H1 (cell line): ENCODE results near the gene PDE4B. TPM values are rescaled to one million over a fixed set of nuclear protein-coding genes. Genes with fewer than 3 reads are reported as not detected.

ENCODE experiments used
- CTCF ChIA-PET: fragments of 300-600 bp; sonication (Branson Sonifier 250); formaldehyde crosslinking; loops from one replicate; lab custom pipeline; 2021; ENCODE audit not compliant: partially characterized antibody; lab: Charles Lee
- POLR2A ChIA-PET: fragments of 300-600 bp; sonication (Branson Sonifier 250); formaldehyde crosslinking; loops from one replicate; lab custom pipeline; 2021; ENCODE audit warnings: inconsistent platforms; ENCODE audit not compliant: partially characterized antibody; lab: Charles Lee
- DNase-seq, 2 experiments: peaks; one replicate each; pipeline versions ENCODE4 v3.0.0 to v3.0.0-alpha.2; 2010 to 2022; ENCODE audit warnings: low spot score in 2 of 2, low read depth in 1 of 2, mixed read lengths in 1 of 2
- FAIRE-seq: peaks from 2 replicates; lab custom pipeline; 2011; peaks lifted over from hg19 to GRCh38; lab: Jason Lieb, UNC
- H2AFZ ChIP-seq: 2 replicates; pipeline ENCODE4 v1.8.1; 2012; ENCODE audit warnings: low read length, inconsistent platforms
- H2AK5ac ChIP-seq: 2 replicates; pipeline ENCODE4 v1.6.1; 2013; ENCODE audit warnings: low read depth, low read length
- H2BK120ac ChIP-seq: replicated peaks from 2 replicates; pipeline ENCODE3; 2013; ENCODE audit warnings: low read depth, low read length, inconsistent platforms
- H2BK12ac ChIP-seq: 2 replicates; pipeline ENCODE4 v1.6.1; 2013; ENCODE audit warnings: low read depth, low read length
- H2BK15ac ChIP-seq: 2 replicates; pipeline ENCODE4 v1.6.1; 2013; ENCODE audit warnings: low read length
- H2BK20ac ChIP-seq: 2 replicates; pipeline ENCODE4 v1.6.1; 2013; ENCODE audit warnings: low read length
- H2BK5ac ChIP-seq: 2 replicates; pipeline ENCODE4 v1.6.1; 2013; ENCODE audit warnings: low read depth, low read length
- H3K14ac ChIP-seq: 2 replicates; pipeline ENCODE4 v1.6.1; 2013; ENCODE audit warnings: inconsistent platforms; ENCODE audit not compliant: insufficient read length
- H3K18ac ChIP-seq: 2 replicates; pipeline ENCODE4 v1.6.1; 2013; ENCODE audit warnings: low read length; ENCODE audit errors: extremely low read depth
- H3K23ac ChIP-seq: 2 replicates; pipeline ENCODE4 v1.6.1; 2013; ENCODE audit warnings: inconsistent platforms; ENCODE audit not compliant: insufficient read length
- H3K23me2 ChIP-seq: 2 replicates; pipeline ENCODE4 v1.6.1; 2013; ENCODE audit warnings: low read depth, low read length
- H3K27ac ChIP-seq: 2 replicates; pipeline ENCODE4 v1.6.1; 2011; ENCODE audit warnings: low read depth, low read length, inconsistent platforms
- H3K27me3 ChIP-seq, 4 experiments: replicated peaks in 1 of 4; 1 replicate in 1 of 4; 2 replicates in 3 of 4; pipeline versions ENCODE4 v1.6.1 to v1.8.1; 2011 to 2013; ENCODE audit warnings: low read length in 3 of 4, mild to moderate bottlenecking in 3 of 4, inconsistent platforms in 2 of 4, mixed read lengths in 2 of 4, moderate library complexity in 1 of 4; ENCODE audit not compliant: control insufficient read depth in 3 of 4, insufficient read depth in 3 of 4; ENCODE audit errors: extremely low read depth in 1 of 4
- H3K36me3 ChIP-seq, 4 experiments: 2 replicates each; pipeline versions ENCODE4 v1.6.1 to v1.8.1; 2011 to 2013; ENCODE audit warnings: mild to moderate bottlenecking in 4 of 4, low read length in 3 of 4, moderate library complexity in 2 of 4, control low read depth in 1 of 4, inconsistent platforms in 1 of 4; ENCODE audit not compliant: insufficient read depth in 4 of 4, control insufficient read depth in 2 of 4
- H3K4ac ChIP-seq: replicated peaks from 2 replicates; pipeline ENCODE3; 2013; ENCODE audit warnings: low read length, low read depth, mixed read lengths, inconsistent platforms; ENCODE audit not compliant: insufficient read length
- H3K4me1 ChIP-seq, 4 experiments: replicated peaks in 1 of 4; 1 replicate in 1 of 4; 2 replicates in 3 of 4; pipeline versions ENCODE4 v1.6.1 to v1.8.1; 2011 to 2013; ENCODE audit warnings: low read length in 3 of 4, inconsistent platforms in 2 of 4, mixed read lengths in 1 of 4; ENCODE audit not compliant: insufficient read depth in 4 of 4, control insufficient read depth in 3 of 4
- H3K4me2 ChIP-seq, 2 experiments: 2 replicates each; pipeline versions ENCODE4 v1.6.1 to v1.8.1; 2011 to 2013; ENCODE audit warnings: low read depth in 2 of 2, low read length in 2 of 2, control low read depth in 1 of 2, inconsistent platforms in 1 of 2, mild to moderate bottlenecking in 1 of 2; ENCODE audit not compliant: insufficient read depth in 1 of 2
- H3K4me3 ChIP-seq, 4 experiments: fragments of 200-600, 300-600 bp in 1 of 4; sonication (generic), shearing (Covaris generic), sonication (Bioruptor Twin) in 1 of 4; 2 replicates each; pipeline versions ENCODE4 v1.5.1 to v1.8.1; 2011 to 2016; ENCODE audit warnings: low read length in 4 of 4, low read depth in 3 of 4, control low read depth in 2 of 4, inconsistent platforms in 2 of 4, mild to moderate bottlenecking in 2 of 4, mixed read lengths in 1 of 4, moderate library complexity in 1 of 4; ENCODE audit not compliant: insufficient read depth in 2 of 4; ENCODE audit errors: extremely low read depth in 1 of 4
- H3K56ac ChIP-seq: replicated peaks from 2 replicates; pipeline ENCODE3; 2013; ENCODE audit warnings: low read depth, mild to moderate bottlenecking, mixed read lengths, low read length, inconsistent platforms; ENCODE audit not compliant: insufficient read length
- H3K79me1 ChIP-seq: 2 replicates; pipeline ENCODE4 v1.6.1; 2013; ENCODE audit warnings: low read depth, low read length, control low read depth
- H3K79me2 ChIP-seq, 2 experiments: 2 replicates each; pipeline versions ENCODE4 v1.6.1 to v1.8.1; 2012 to 2013; ENCODE audit warnings: low read length in 2 of 2, mild to moderate bottlenecking in 2 of 2, inconsistent platforms in 1 of 2; ENCODE audit not compliant: insufficient read depth in 2 of 2, control insufficient read depth in 1 of 2
- H3K9ac ChIP-seq, 4 experiments: replicated peaks in 1 of 4; 1 replicate in 1 of 4; 2 replicates in 3 of 4; pipeline versions ENCODE4 v1.6.1 to v1.8.1; 2011 to 2013; ENCODE audit warnings: low read depth in 3 of 4, low read length in 3 of 4, control low read depth in 2 of 4, mild to moderate bottlenecking in 2 of 4, moderate library complexity in 2 of 4, inconsistent platforms in 1 of 4; ENCODE audit errors: extremely low read depth in 1 of 4
- H3K9me3 ChIP-seq, 2 experiments: 2 replicates each; pipeline versions ENCODE4 v1.6.1 to v1.8.1; 2012 to 2013; ENCODE audit warnings: mild to moderate bottlenecking in 2 of 2, moderate library complexity in 2 of 2, control low read depth in 1 of 2, inconsistent platforms in 1 of 2, low read depth in 1 of 2, low read length in 1 of 2, mixed read lengths in 1 of 2; ENCODE audit not compliant: insufficient read depth in 2 of 2
- H4K20me1 ChIP-seq, 2 experiments: replicated peaks in 1 of 2; 2 replicates each; pipeline versions ENCODE3 to v1.8.1; 2011 to 2013; ENCODE audit warnings: inconsistent platforms in 2 of 2, low read length in 2 of 2, mild to moderate bottlenecking in 1 of 2; ENCODE audit not compliant: insufficient read depth in 2 of 2, control insufficient read depth in 1 of 2
- H4K5ac ChIP-seq: 2 replicates; pipeline ENCODE4 v1.6.1; 2013; ENCODE audit warnings: low read length, low read depth, mixed read lengths, inconsistent platforms; ENCODE audit not compliant: insufficient read length
- H4K8ac ChIP-seq: 2 replicates; pipeline ENCODE4 v1.8.0; 2013; ENCODE audit warnings: mild to moderate bottlenecking, moderate library complexity, low read length, inconsistent platforms; ENCODE audit not compliant: insufficient read depth; ENCODE audit errors: extremely low read depth
- H4K91ac ChIP-seq: replicated peaks from 2 replicates; pipeline ENCODE3; 2013; ENCODE audit warnings: low read length, mixed read lengths, inconsistent platforms; ENCODE audit not compliant: insufficient read length
- SIRT6 ChIP-seq: IDR thresholded peaks from one replicate; pipeline ENCODE4 v1.7.1; 2012; ENCODE audit warnings: low read length, inconsistent platforms
- SRF ChIP-seq: IDR thresholded peaks from 2 replicates; pipeline ENCODE4 v1.6.1; 2011; ENCODE audit warnings: mild to moderate bottlenecking, low read depth, low read length, moderate library complexity
- WGBS, 2 experiments: shearing (Covaris generic) in 1 of 2; methylation state at CpG; one replicate each; pipeline versions ENCODE4 v1.1.6 to v1.1.7; 2013 to 2015; ENCODE audit warnings: low lambda C conversion rate in 2 of 2, mixed read lengths in 2 of 2, inconsistent platforms in 1 of 2, low coverage in 1 of 2, missing lambda C conversion rate in 1 of 2; ENCODE audit not compliant: insufficient replicate concordance in 2 of 2, insufficient coverage in 1 of 2, insufficient read length in 1 of 2; ENCODE audit errors: extremely low coverage in 1 of 2, missing lambda C conversion rate in 1 of 2; 5-methylcytosine and 5-hydroxymethylcytosine counted together
- polyA plus RNA-seq, 7 experiments: library from polyadenylated mRNA; depleted of rRNA in 3 of 7; stranded (reverse) in 5 of 7; unstranded in 2 of 7; fragments of >200 nt in 5 of 7; fragments of 200-250 nt in 2 of 7; gene quantifications; 1 replicate in 5 of 7; 2 replicates in 1 of 7; 4 replicates in 1 of 7; pipeline versions ENCODE4 v1.2.1 to v1.2.3, GENCODE V29; 2011 to 2013; ENCODE audit warnings: missing spikeins in 2 of 7, mixed read lengths in 2 of 7
- total RNA-seq: library from RNA; stranded (reverse); fragmentation: NEBNext Ultra II Directional; extraction: Animal tissue kit (Norgen Biotek cat#: 25700); gene quantifications from 2 replicates; pipeline ENCODE4 v1.2.1, GENCODE V29; 2021

Gene PDE4B
- total and polyA plus RNA-seq, 2 of the 8 experiments (the other 6 are each of a cell fraction or from before 2014, with no cell fraction given) = 5.0 to 15.1 TPM

DNA sequence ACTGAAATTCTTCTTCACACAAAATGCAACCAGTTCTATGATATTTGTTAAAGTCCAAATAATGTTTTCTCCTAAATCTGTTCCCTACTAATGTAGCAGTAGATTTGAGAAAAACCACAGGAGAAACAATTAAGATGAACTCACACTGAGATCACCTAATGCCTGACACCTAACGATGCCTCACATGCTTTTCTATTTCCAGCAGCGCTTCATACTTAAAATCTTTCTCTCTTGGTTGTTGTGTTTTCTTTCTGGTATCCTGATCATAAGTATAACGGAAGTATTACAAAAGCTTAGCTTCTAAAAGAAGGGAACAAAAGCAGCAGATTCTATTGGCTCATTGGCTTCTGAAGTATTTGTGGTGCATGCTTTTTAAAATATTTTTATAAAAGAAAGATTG, 474.1 kb downstream of the PDE4B start:
- H4K5ac ChIP-seq = no peak overlapping the region
- WGBS, 2 experiments = 93% methylated on average over 3 of the region's 3 CpGs; no CpG with 5 or more reads in 1 of the 2 experiments
- H3K27ac ChIP-seq = no peak overlapping the region
- H3K27me3 ChIP-seq = no peaks in the 10 kb centered on the region
- no peak overlapping the region for H2BK20ac ChIP-seq
- H4K8ac ChIP-seq = no peak overlapping the region
- no peaks in the 10 kb centered on the region for H3K36me3 ChIP-seq
- H3K4me1 ChIP-seq = peaks cover 1 to 9% (median 7%) of the 10 kb centered on the region in 4 experiments; a peak in 5 of 7 replicates
- no peak overlapping the region for H3K23ac ChIP-seq
- H2BK120ac ChIP-seq = no peak overlapping the region
- H3K9ac ChIP-seq = no peak overlapping the region
- H3K14ac ChIP-seq = no peak overlapping the region
- DNase-seq (no peak), FAIRE-seq (no peak)
- no peak overlapping the region for H2AK5ac ChIP-seq
- H3K9me3 ChIP-seq = no peaks in the 10 kb centered on the region
- TF ChIP-seq SIRT6 (no peak), SRF (no peak)
- ChIA-PET CTCF (no interaction called here), POLR2A (no interaction called here)
- H3K23me2 ChIP-seq = no peaks in the 10 kb centered on the region
- no peak overlapping the region for H3K4ac ChIP-seq
- H3K79me2 ChIP-seq = no peaks in the 10 kb centered on the region
- no peak overlapping the region for H3K18ac ChIP-seq
- H4K20me1 ChIP-seq = no peaks in the 10 kb centered on the region
- no peak overlapping the region for H3K4me2 ChIP-seq
- no peak overlapping the region for H3K4me3 ChIP-seq
- no peak overlapping the region for H2AFZ ChIP-seq
- H3K79me1 ChIP-seq = no peaks in the 10 kb centered on the region
- no peak overlapping the region for H2BK15ac ChIP-seq
- no peak overlapping the region for H3K56ac ChIP-seq
- H2BK12ac ChIP-seq = no peak overlapping the region
- no peak overlapping the region for H4K91ac ChIP-seq
- H2BK5ac ChIP-seq = no peak overlapping the region
